IMR-90 (cell line): ENCODE results near the gene TRAPPC8. TPM values are rescaled to one million over a fixed set of nuclear protein-coding genes. Genes with fewer than 3 reads are reported as not detected.

Source experiments
- ATAC-seq: fragments of 200-7000 bp; cut with Tn5 transposase; 2 replicates; pipeline ENCODE4 v1.9.1; 2020; ENCODE audit warnings: low read depth, mild to moderate bottlenecking, moderate library complexity
- BruUV-seq: library from RNA; stranded (reverse); fragments of 400-500 nt; replicated peaks from 2 replicates; lab custom pipeline; 2021; lab: Mats Ljungman, UMichigan
- CTCF ChIA-PET: fragments of 300-600 bp; formaldehyde crosslinking; extraction: SDS; loops from one replicate; lab custom pipeline; 2021; ENCODE audit warnings: antibody characterized with exemption; lab: Yijun Ruan, JAX
- POLR2A ChIA-PET: fragments of 300-600 bp; sonication (Branson Sonifier 250); formaldehyde crosslinking; loops from one replicate; lab custom pipeline; 2022; ENCODE audit warnings: antibody characterized with exemption; ENCODE audit not compliant: unreplicated experiment; lab: Charles Lee
- DNase-seq: peaks from one replicate; pipeline ENCODE4 v3.0.0; 2013
- H2AFZ ChIP-seq: replicated peaks from 2 replicates; pipeline ENCODE3; 2013; ENCODE audit warnings: low read length, mild to moderate bottlenecking; ENCODE audit not compliant: poor library complexity
- H2AK5ac ChIP-seq: 2 replicates; pipeline ENCODE4 v1.6.1; 2013; ENCODE audit warnings: low read depth, low read length, inconsistent platforms
- H2AK9ac ChIP-seq: replicated peaks from 2 replicates; pipeline ENCODE3; 2013; ENCODE audit warnings: mild to moderate bottlenecking, low read depth, low read length, moderate library complexity; ENCODE audit not compliant: poor library complexity
- H2BK120ac ChIP-seq: 2 replicates; pipeline ENCODE4 v1.6.1; 2013; ENCODE audit warnings: low read depth, low read length, inconsistent platforms
- H2BK15ac ChIP-seq: 3 replicates; pipeline ENCODE4 v1.6.1; 2013; ENCODE audit warnings: low read depth, low read length, inconsistent platforms
- H2BK20ac ChIP-seq: 2 replicates; pipeline ENCODE4 v1.6.1; 2013; ENCODE audit warnings: low read depth, mild to moderate bottlenecking, inconsistent platforms, low read length, moderate library complexity
- H2BK5ac ChIP-seq: 2 replicates; pipeline ENCODE4 v1.6.1; 2013; ENCODE audit warnings: mild to moderate bottlenecking, low read depth, low read length, inconsistent platforms; ENCODE audit not compliant: poor library complexity, severe bottlenecking
- H3K14ac ChIP-seq: replicated peaks from 2 replicates; pipeline ENCODE4 v1.6.1; 2013; ENCODE audit warnings: low read depth, low read length, inconsistent platforms
- H3K18ac ChIP-seq: 2 replicates; pipeline ENCODE4 v1.6.1; 2013; ENCODE audit warnings: low read depth, low read length, control low read depth
- H3K23ac ChIP-seq: 2 replicates; pipeline ENCODE4 v1.6.1; 2013; ENCODE audit warnings: low read depth, low read length, inconsistent platforms
- H3K27ac ChIP-seq: 2 replicates; pipeline ENCODE4 v1.5.1; 2013; ENCODE audit warnings: mild to moderate bottlenecking, control low read depth, low read length; ENCODE audit not compliant: insufficient read depth
- H3K27me3 ChIP-seq: 2 replicates; pipeline ENCODE4 v1.6.1; 2013; ENCODE audit warnings: low read length; ENCODE audit not compliant: control insufficient read depth, insufficient read depth
- H3K36me3 ChIP-seq: 2 replicates; pipeline ENCODE4 v1.6.1; 2013; ENCODE audit warnings: low read length, mixed read lengths; ENCODE audit not compliant: control insufficient read depth, insufficient read depth
- H3K4ac ChIP-seq: 2 replicates; pipeline ENCODE4 v1.6.1; 2013; ENCODE audit warnings: low read depth, low read length, inconsistent platforms
- H3K4me1 ChIP-seq: 2 replicates; pipeline ENCODE4 v1.6.1; 2013; ENCODE audit warnings: low read length, mixed read lengths; ENCODE audit not compliant: control insufficient read depth, insufficient read depth
- H3K4me2 ChIP-seq: 2 replicates; pipeline ENCODE4 v1.6.1; 2013; ENCODE audit warnings: low read depth, mild to moderate bottlenecking, control low read depth, low read length, moderate library complexity
- H3K4me3 ChIP-seq: 2 replicates; pipeline ENCODE4 v1.5.1; 2013; ENCODE audit warnings: low read depth, mild to moderate bottlenecking, control low read depth, low read length, moderate library complexity; ENCODE audit not compliant: insufficient read depth
- H3K56ac ChIP-seq: 2 replicates; pipeline ENCODE4 v1.6.1; 2013; ENCODE audit warnings: low read length, inconsistent platforms; ENCODE audit not compliant: insufficient read depth; ENCODE audit errors: extremely low read depth
- H3K79me1 ChIP-seq, 2 experiments: 2 replicates each; pipeline ENCODE4 v1.6.1; 2013; ENCODE audit warnings: low read length in 2 of 2, inconsistent platforms in 1 of 2, low read depth in 1 of 2
- H3K9ac ChIP-seq: 2 replicates; pipeline ENCODE4 v1.6.1; 2013; ENCODE audit warnings: low read depth, low read length, control low read depth
- H3K9me1 ChIP-seq: 2 replicates; pipeline ENCODE4 v1.6.1; 2013; ENCODE audit warnings: low read length, inconsistent platforms; ENCODE audit not compliant: insufficient read depth
- H3K9me3 ChIP-seq: 2 replicates; pipeline ENCODE4 v1.6.1; 2013; ENCODE audit warnings: low read length; ENCODE audit not compliant: control insufficient read depth, insufficient read depth
- H4K20me1 ChIP-seq: 2 replicates; pipeline ENCODE4 v1.6.1; 2013; ENCODE audit warnings: low read length, inconsistent platforms; ENCODE audit not compliant: insufficient read depth
- H4K5ac ChIP-seq: 2 replicates; pipeline ENCODE4 v1.6.1; 2013; ENCODE audit warnings: mild to moderate bottlenecking, low read depth, low read length, control low read depth
- H4K8ac ChIP-seq, 2 experiments: 2 replicates each; pipeline ENCODE4 v1.6.1; 2013; ENCODE audit warnings: low read depth in 2 of 2, low read length in 2 of 2, control low read depth in 1 of 2, inconsistent platforms in 1 of 2
- H4K91ac ChIP-seq: 2 replicates; pipeline ENCODE4 v1.6.1; 2013; ENCODE audit warnings: low read depth, low read length, inconsistent platforms; ENCODE audit not compliant: insufficient read depth
- BHLHE40 ChIP-seq: fragments of 150-350 bp; IDR thresholded peaks from 2 replicates; pipeline ENCODE4 v1.6.1; 2016; ENCODE audit warnings: mild to moderate bottlenecking, low read depth, low read length
- CEBPB ChIP-seq: IDR thresholded peaks from 2 replicates; pipeline ENCODE4 v1.6.1; 2012; ENCODE audit warnings: low read depth, low read length, improper control_type of control experiment
- CHD1 ChIP-seq: IDR thresholded peaks from 2 replicates; pipeline ENCODE4 v1.6.1; 2012; ENCODE audit warnings: low read depth, low read length, improper control_type of control experiment
- FOS ChIP-seq: fragments of 150-350 bp; IDR thresholded peaks from 2 replicates; pipeline ENCODE4 v1.6.1; 2016; ENCODE audit warnings: low read depth, low read length
- MAFK ChIP-seq: IDR thresholded peaks from 2 replicates; pipeline ENCODE4 v1.6.1; 2012; ENCODE audit warnings: low read depth, low read length, improper control_type of control experiment
- MXI1 ChIP-seq: IDR thresholded peaks from 2 replicates; pipeline ENCODE4 v1.6.1; 2012; ENCODE audit warnings: low read depth, mild to moderate bottlenecking, low read length, moderate library complexity, borderline replicate concordance
- POLR2A ChIP-seq: IDR thresholded peaks from 2 replicates; pipeline ENCODE4 v1.6.1; 2012; ENCODE audit warnings: mild to moderate bottlenecking, low read depth, low read length
- RAD21 ChIP-seq: IDR thresholded peaks from 2 replicates; pipeline ENCODE4 v1.6.1; 2012; ENCODE audit warnings: low read length, improper control_type of control experiment
- RFX5 ChIP-seq: IDR thresholded peaks from 2 replicates; pipeline ENCODE4 v1.8.0; 2012; ENCODE audit warnings: low read depth, mild to moderate bottlenecking, low read length, moderate library complexity
- WGBS, 2 experiments: methylation state at CpG; one replicate each; pipeline versions ENCODE4 v1.1.5 to v1.1.7; 2013; ENCODE audit warnings: missing lambda C conversion rate in 2 of 2; ENCODE audit not compliant: insufficient read length in 1 of 2; ENCODE audit errors: extremely low coverage in 2 of 2; 5-methylcytosine and 5-hydroxymethylcytosine counted together
- dilution Hi-C: fragments of 300-500 bp; cut with HindIII; formaldehyde crosslinking; loops from one replicate; pipeline ENCODE4 v1.14.3; 2018; ENCODE audit warnings: low sequenced_read_pairs; ENCODE audit not compliant: unreplicated experiment
- in situ Hi-C: fragments of 300-500 bp; cut with MboI; formaldehyde crosslinking; loops from 3 replicates; pipeline ENCODE4 v1.14.3; 2019; ENCODE audit warnings: low sequenced_read_pairs, inconsistent platforms, mixed read lengths
- intact Hi-C: fragments of 100-400 bp; cut with micrococcal nuclease; formaldehyde crosslinking; loops from 2 replicates; pipeline ENCODE4 v1.10.0; 2022
- polyA plus RNA-seq, 3 experiments: library from polyadenylated mRNA; depleted of rRNA; stranded (reverse); fragments of >200 nt; gene quantifications; 2 replicates each; pipeline ENCODE4 v1.2.3, GENCODE V29; 2012; ENCODE audit warnings: low replicate concordance in 1 of 3
- total RNA-seq: library from RNA; depleted of rRNA; stranded (reverse); fragments of >200 nt; gene quantifications from 2 replicates; pipeline ENCODE4 v1.2.3, GENCODE V29; 2012
- TF ChIP-seq, protein P1 (sequence below): conservative IDR thresholded peaks from 2 replicates; pipeline ENCODE4 v1.5.1; 2012; ENCODE audit warnings: mild to moderate bottlenecking, low read depth, low read length, improper control_type of control experiment
- TF ChIP-seq, protein P2 (sequence below): fragments of 150-350 bp; IDR thresholded peaks from 2 replicates; pipeline ENCODE4 v1.6.1; 2016; ENCODE audit warnings: low read depth, mild to moderate bottlenecking, low read length, moderate library complexity, borderline replicate concordance

Gene TRAPPC8
- total and polyA plus RNA-seq, 2 of the 4 experiments (the other 2 are of a cell fraction) = 21.8 to 54.3 TPM

DNA sequence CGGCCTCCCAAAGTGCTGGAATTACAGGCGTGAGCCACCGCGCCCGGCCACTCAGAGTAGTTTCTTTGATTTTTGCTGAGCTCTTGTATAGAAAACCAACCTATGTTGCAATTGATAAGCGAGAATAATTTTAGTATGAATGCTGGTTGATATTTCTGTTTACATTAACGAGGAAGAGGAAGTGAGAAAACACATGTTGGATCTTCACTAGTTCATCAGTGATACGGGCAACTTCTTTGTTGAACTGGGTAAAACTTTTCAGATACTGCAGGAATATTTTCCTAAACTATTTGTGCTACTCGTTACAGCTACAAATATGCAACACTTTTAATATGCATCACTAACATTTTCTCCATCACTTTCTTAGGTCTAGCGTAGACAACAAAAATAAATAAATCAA is 114.3 kb downstream of the TRAPPC8 start:
- intact Hi-C loops (loop anchor here (10.0 kb wide), 1 partner anchor 404 kb away; no protein-coding TSS in a partner anchor), dilution Hi-C loops (no loop called here), in situ Hi-C loops (no loop called here)
- Histone ChIP-seq H2BK120ac (no peak overlapping the region), H2AK5ac (no peak overlapping the region), H3K9me1 (no peaks in the 10 kb centered on the region; the same call in 1 of the 2 replicates), H4K91ac (no peak overlapping the region), H2AK9ac (no peak overlapping the region), H4K5ac (no peak overlapping the region), H3K27ac (no peak overlapping the region), H3K79me1 (no peaks in the 10 kb centered on the region), H3K56ac (no peak overlapping the region), H3K27me3 (no peaks in the 10 kb centered on the region), H2BK20ac (no peak overlapping the region), H3K9ac (no peak overlapping the region), H3K4ac (no peak overlapping the region), H3K9me3 (no peaks in the 10 kb centered on the region), H3K4me2 (no peak overlapping the region), H3K4me3 (no peak overlapping the region), H2AFZ (no peak overlapping the region), H3K4me1 (no peaks in the 10 kb centered on the region), H3K14ac (no peak overlapping the region), H2BK15ac (no peak overlapping the region), H3K36me3 (peaks cover 10% of the 10 kb centered on the region), H4K20me1 (no peaks in the 10 kb centered on the region), H3K23ac (no peak overlapping the region), H4K8ac (no peak overlapping the region), H3K18ac (no peak overlapping the region), H2BK5ac (no peak overlapping the region)
- POLR2A ChIA-PET = no interaction called here
- CTCF ChIA-PET = no interaction called here
- ATAC-seq (no peak), DNase-seq (no peak)
- TF ChIP-seq RFX5 (no peak), FOS (no peak), RAD21 (no peak), MXI1 (no peak), MAFK (no peak), BHLHE40 (no peak), POLR2A (no peak), CEBPB (no peak), CHD1 (no peak)
- TF ChIP-seq, protein P1, sequence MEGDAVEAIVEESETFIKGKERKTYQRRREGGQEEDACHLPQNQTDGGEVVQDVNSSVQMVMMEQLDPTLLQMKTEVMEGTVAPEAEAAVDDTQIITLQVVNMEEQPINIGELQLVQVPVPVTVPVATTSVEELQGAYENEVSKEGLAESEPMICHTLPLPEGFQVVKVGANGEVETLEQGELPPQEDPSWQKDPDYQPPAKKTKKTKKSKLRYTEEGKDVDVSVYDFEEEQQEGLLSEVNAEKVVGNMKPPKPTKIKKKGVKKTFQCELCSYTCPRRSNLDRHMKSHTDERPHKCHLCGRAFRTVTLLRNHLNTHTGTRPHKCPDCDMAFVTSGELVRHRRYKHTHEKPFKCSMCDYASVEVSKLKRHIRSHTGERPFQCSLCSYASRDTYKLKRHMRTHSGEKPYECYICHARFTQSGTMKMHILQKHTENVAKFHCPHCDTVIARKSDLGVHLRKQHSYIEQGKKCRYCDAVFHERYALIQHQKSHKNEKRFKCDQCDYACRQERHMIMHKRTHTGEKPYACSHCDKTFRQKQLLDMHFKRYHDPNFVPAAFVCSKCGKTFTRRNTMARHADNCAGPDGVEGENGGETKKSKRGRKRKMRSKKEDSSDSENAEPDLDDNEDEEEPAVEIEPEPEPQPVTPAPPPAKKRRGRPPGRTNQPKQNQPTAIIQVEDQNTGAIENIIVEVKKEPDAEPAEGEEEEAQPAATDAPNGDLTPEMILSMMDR = no peak
- TF ChIP-seq, protein P2, sequence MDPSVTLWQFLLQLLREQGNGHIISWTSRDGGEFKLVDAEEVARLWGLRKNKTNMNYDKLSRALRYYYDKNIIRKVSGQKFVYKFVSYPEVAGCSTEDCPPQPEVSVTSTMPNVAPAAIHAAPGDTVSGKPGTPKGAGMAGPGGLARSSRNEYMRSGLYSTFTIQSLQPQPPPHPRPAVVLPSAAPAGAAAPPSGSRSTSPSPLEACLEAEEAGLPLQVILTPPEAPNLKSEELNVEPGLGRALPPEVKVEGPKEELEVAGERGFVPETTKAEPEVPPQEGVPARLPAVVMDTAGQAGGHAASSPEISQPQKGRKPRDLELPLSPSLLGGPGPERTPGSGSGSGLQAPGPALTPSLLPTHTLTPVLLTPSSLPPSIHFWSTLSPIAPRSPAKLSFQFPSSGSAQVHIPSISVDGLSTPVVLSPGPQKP = no peak
- BruUV-seq = no TSS peak
- WGBS, 2 experiments = 100% methylated on average over 1 of the region's 10 CpGs; no CpG with 5 or more reads in 1 of the 2 experiments
